Muscle of back (tissue), 11 donors: ENCODE measurements around the gene UBXN10. TPM values are rescaled to one million over a fixed set of nuclear protein-coding genes. Genes with fewer than 3 reads are reported as not detected.
A peak's percentile ranks its signal among the peaks of the same experiment; 100 is the strongest.

ENCODE experiments used
- DNase-seq, 3 donors: peaks; one replicate each; pipeline versions ENCODE4 v3.0.0 to v3.0.0-alpha.2; 2013
- polyA plus RNA-seq, 10 donors: library from polyadenylated mRNA; unstranded; fragments of 120-200 nt; gene quantifications; one replicate each; pipeline ENCODE4 v1.2.1, GENCODE V29; 2013; ENCODE audit not compliant: insufficient read length in 10 of 10

The UBXN10 gene
- polyA plus RNA-seq, 10 donors: 0.13 to 0.50 (median 0.29) TPM

- peak; percentile 59 to 86 (median 78) for DNase-seq
These were observed 33.8 kb upstream of the UBXN10 start for GRCh38 chr1:20151906-20152598.

GRCh38 chr1:20152599-20152930, 33.3 kb upstream of the UBXN10 start:
- DNase-seq: no peak

GRCh38 chr1:20153000-20153418, 32.9 kb upstream of the UBXN10 start:
- peak in 2 of 3 donors; percentile 30 to 59 for DNase-seq

- no peak for DNase-seq
These were observed 31.5 kb upstream of the UBXN10 start for GRCh38 chr1:20154301-20154831.

GRCh38 chr1:20158358-20159070, 27.4 kb upstream of the UBXN10 start:
- DNase-seq: no peak

GRCh38 chr1:20160034-20160433, 25.9 kb upstream of the UBXN10 start:
- no peak for DNase-seq

- peak in 2 of 3 donors; percentile 18 to 48 for DNase-seq
These were observed 21.1 kb upstream of the UBXN10 start for GRCh38 chr1:20164694-20165202.

GRCh38 chr1:20165522-20165951, 20.4 kb upstream of the UBXN10 start:
- no peak for DNase-seq

GRCh38 chr1:20166051-20166450, 19.8 kb upstream of the UBXN10 start:
- DNase-seq: no peak

GRCh38 chr1:20167126-20167525, 18.8 kb upstream of the UBXN10 start:
- no peak for DNase-seq

- no peak for DNase-seq
These were observed 17.1 kb upstream of the UBXN10 start for GRCh38 chr1:20168564-20169491.

GRCh38 chr1:20169932-20170331, 16.0 kb upstream of the UBXN10 start:
- DNase-seq: no peak

- DNase-seq: no peak
These were observed 13.8 kb upstream of the UBXN10 start for GRCh38 chr1:20172033-20172590.

- no peak for DNase-seq
These were observed 10.8 kb upstream of the UBXN10 start for GRCh38 chr1:20174937-20175666.

- DNase-seq: no peak
These were observed 7.1 kb upstream of the UBXN10 start for GRCh38 chr1:20178634-20179370.

GRCh38 chr1:20179371-20180128, 6.3 kb upstream of the UBXN10 start:
- DNase-seq: no peak

- no peak for DNase-seq
These were observed 5.6 kb upstream of the UBXN10 start for GRCh38 chr1:20180129-20180843.

- no peak for DNase-seq
These were observed 5.1 kb upstream of the UBXN10 start for GRCh38 chr1:20180844-20181207.

- DNase-seq: no peak
These were observed 3.5 kb upstream of the UBXN10 start for GRCh38 chr1:20182415-20182814.
